Measurements from ENCODE around the gene RSRC2. TPM values are rescaled to one million over a fixed set of nuclear protein-coding genes. Genes with fewer than 3 reads are reported as not detected.

Gene RSRC2
- total RNA-seq, 1 experiment from 2014 or later, result 77.9 TPM

DNA sequence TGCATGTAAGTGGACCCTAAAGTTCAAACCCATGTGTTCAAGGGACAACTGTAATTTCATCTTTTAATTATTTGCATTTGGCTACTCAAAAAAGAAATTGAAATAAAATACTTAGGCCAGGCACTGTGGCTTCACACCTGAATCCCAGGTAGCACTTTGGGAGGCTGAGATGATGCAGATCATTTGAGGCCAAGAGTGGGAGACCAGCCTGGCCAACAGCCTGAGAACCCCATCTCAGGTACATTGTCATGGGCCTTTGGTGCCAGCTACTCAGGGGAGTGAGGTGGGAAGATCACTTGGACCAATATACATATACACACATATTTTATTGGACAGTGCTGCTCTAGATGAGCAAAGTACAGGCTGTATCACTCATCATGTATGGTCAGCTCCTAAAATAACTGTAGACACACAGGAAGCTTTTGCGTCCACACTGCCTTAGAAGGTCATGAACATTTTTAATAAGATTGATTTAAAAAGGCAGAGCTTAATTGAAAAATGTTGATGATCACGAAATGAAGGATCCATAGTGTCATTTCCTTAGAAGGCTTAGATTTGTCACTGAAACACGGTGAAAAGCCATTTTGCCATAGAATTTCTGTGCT lies 23.5 kb downstream of the RSRC2 start:
- Mint-ChIP-seq H3K9me3 (ENCODE audit: unreplicated experiment) (no peaks in the 10 kb centered on the region), H3K36me3 (ENCODE audit: insufficient read depth, unreplicated experiment) (peaks cover 97% of the 10 kb centered on the region), H3K27ac (ENCODE audit: unreplicated experiment) (no peak overlapping the region), H3K4me3 (ENCODE audit: unreplicated experiment) (no peak overlapping the region), H3K27me3 (ENCODE audit: insufficient read depth, unreplicated experiment) (no peaks in the 10 kb centered on the region), H3K4me1 (ENCODE audit: low read depth, unreplicated experiment) (peaks cover 6% of the 10 kb centered on the region)
- no peak for DNase-seq
- Histone ChIP-seq H3K9me3 (no peaks in the 10 kb centered on the region), H3K4me3 (ENCODE audit: low read depth, low read length) (no peak overlapping the region), H3K27me3 (replicated peaks; ENCODE audit: control insufficient read depth, insufficient read depth, low read length) (no peaks in the 10 kb centered on the region), H3K36me3 (ENCODE audit: control insufficient read depth, insufficient read depth, low read length) (peaks cover 2% of the 10 kb centered on the region; the same call in 1 of the 2 replicates), H3K4me1 (0 out of 2 replicates have a peak, but pooled peaks cover 8% of the 10 kb centered on the region)
- BruUV-seq (replicated peaks), result no TSS peak
- intact Hi-C loops (cut with micrococcal nuclease; ENCODE audit: unreplicated experiment), result no loop called here
- CTCF ChIA-PET, result no interaction called here
- no peak for TF ChIP-seq CTCF (IDR thresholded peaks at IDR 0.05; ENCODE audit: insufficient read depth in 1 of 2, low read depth in 1 of 2, low read length in 1 of 2, severe bottlenecking in 1 of 2, unreplicated experiment in 1 of 2)
- POLR2A ChIA-PET, result interaction anchor here (0.8 kb wide), 1 partner anchor 104 kb away, joined by 3 read pairs; no protein-coding TSS in a partner anchor

DNA sequence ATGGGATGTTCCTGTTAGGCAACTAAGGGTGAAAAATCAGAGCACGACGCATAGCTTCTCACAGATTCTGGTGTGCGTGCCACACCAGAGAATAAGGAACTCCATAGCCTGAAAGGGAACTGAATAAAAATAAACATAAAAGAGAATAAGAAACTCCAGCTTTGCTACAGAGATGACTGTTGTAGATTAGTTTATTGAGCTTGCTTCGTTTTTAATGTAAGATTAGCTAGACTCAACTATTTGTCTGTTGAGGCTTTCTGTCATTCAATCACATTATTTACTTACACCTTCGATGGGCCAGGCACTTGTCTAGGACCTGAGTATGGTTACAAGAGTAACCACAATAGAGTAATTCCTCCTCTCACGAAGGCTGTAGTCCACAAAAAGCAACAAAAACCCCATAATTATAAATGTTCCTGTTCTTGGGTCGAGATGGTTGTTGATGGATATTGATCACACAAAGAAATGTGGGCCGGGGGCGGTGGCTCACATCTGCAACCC lies 25.2 kb downstream of the RSRC2 start:
- intact Hi-C loops (cut with micrococcal nuclease; ENCODE audit: unreplicated experiment), result loop anchor here (1.0 kb wide), 1 partner anchor 26 kb away; the partner anchor contains the start of gene KNTC1
- POLR2A ChIA-PET, result interaction anchor here (0.6 to 2.2 kb wide), 12 partner anchors 10 to 276 kb away, joined by 3 to 48 read pairs (median 5); partner anchors contain the start of genes DIABLO, KNTC1 and RSRC2
- H3K36me3 Mint-ChIP-seq (ENCODE audit: insufficient read depth, unreplicated experiment), result peaks cover 85% of the 10 kb centered on the region

More for the DNA sequence above, 25.2 kb downstream of the RSRC2 start:
- no peak for DNase-seq
- Histone ChIP-seq H3K4me1 (0 out of 2 replicates have a peak, but pooled peaks cover 8% of the 10 kb centered on the region), H3K36me3 (ENCODE audit: control insufficient read depth, insufficient read depth, low read length) (peaks cover 2% of the 10 kb centered on the region; the same call in 1 of the 2 replicates), H3K9me3 (no peaks in the 10 kb centered on the region), H3K4me3 (ENCODE audit: low read depth, low read length) (no peak overlapping the region), H3K27me3 (replicated peaks; ENCODE audit: control insufficient read depth, insufficient read depth, low read length) (no peaks in the 10 kb centered on the region)
- CTCF ChIA-PET, result interaction anchor here (0.6 to 1.8 kb wide), 5 partner anchors 9 to 102 kb away, joined by 3 to 27 read pairs (median 4); partner anchors contain the start of genes KNTC1 and RSRC2
- peaks cover 6% of the 10 kb centered on the region for H3K4me1 Mint-ChIP-seq (ENCODE audit: low read depth, unreplicated experiment)
- no peaks in the 10 kb centered on the region for H3K27me3 Mint-ChIP-seq (ENCODE audit: insufficient read depth, unreplicated experiment)
- H3K4me3 Mint-ChIP-seq (ENCODE audit: unreplicated experiment), result peak overlapping the region; percentile 95
- peak overlapping the region; percentile 99 for H3K27ac Mint-ChIP-seq (ENCODE audit: unreplicated experiment)
- TF ChIP-seq CTCF (IDR thresholded peaks at IDR 0.05; ENCODE audit: insufficient read depth in 1 of 2, low read depth in 1 of 2, low read length in 1 of 2, severe bottlenecking in 1 of 2, unreplicated experiment in 1 of 2), result no peak
- BruUV-seq (replicated peaks), result no TSS peak
- H3K9me3 Mint-ChIP-seq (ENCODE audit: unreplicated experiment), result no peaks in the 10 kb centered on the region
